ENCODE results near the gene NAP1L1.

NAP1L1 gene

DNA sequence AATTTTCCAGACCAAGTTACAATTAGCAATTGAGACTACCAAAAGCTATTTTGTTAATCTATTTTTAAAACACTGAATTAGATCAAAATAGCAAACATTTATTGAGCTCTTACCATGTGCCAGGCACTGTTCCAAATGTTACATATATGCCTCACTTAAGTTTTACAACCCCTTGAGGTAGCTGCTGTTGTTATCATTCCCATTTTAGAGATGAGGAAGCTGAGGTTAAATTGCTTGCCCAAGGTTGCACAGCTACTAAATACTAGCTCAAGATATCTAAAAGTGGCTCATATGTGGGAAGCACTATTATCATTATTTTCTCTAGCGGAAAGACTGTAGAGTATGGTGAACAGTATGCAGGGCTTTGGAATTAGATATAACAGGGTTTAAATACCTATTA lies 19.5 kb upstream of the NAP1L1 start:
- DNase-seq (ENCODE audit: low read depth) = no peak
- TF ChIP-seq, protein P1, sequence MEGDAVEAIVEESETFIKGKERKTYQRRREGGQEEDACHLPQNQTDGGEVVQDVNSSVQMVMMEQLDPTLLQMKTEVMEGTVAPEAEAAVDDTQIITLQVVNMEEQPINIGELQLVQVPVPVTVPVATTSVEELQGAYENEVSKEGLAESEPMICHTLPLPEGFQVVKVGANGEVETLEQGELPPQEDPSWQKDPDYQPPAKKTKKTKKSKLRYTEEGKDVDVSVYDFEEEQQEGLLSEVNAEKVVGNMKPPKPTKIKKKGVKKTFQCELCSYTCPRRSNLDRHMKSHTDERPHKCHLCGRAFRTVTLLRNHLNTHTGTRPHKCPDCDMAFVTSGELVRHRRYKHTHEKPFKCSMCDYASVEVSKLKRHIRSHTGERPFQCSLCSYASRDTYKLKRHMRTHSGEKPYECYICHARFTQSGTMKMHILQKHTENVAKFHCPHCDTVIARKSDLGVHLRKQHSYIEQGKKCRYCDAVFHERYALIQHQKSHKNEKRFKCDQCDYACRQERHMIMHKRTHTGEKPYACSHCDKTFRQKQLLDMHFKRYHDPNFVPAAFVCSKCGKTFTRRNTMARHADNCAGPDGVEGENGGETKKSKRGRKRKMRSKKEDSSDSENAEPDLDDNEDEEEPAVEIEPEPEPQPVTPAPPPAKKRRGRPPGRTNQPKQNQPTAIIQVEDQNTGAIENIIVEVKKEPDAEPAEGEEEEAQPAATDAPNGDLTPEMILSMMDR (IDR thresholded peaks at IDR 0.05; ENCODE audit: control insufficient read depth, insufficient read depth, low read depth, low read length, missing control alignments) = no peak
- H3K4me3 ChIP-seq (ENCODE audit: control insufficient read depth, low read depth, low read length) = no peak overlapping the region

DNA sequence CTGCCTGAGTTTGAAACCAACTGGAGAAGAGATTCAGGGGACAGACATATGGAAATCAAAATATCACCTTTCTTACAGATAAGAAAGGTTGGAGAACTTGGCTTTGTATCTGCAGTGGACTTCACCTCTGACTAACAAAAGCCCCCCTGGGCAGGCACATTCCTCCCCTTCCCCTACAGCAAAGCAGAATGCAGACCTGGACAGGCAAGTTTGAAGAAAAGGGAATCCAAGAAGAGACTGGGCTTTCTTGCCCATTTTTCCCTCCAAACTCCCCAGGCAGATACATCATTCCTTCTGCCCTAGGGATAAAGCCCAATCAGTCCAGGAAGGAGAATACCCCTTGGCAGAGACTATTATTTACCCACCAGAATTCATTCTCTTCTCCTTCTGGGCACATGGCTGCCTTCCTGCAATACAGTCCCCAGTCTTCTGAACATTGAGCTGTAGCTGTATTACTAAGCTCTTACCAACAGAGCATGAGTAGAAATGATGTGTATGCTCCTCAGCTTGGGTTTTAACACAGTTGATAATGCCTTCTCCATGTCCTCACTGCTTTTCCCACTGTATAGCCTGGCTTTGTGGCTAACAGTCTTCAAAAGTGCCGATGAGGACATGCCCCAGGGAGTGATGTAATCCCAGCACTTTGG lies 17.4 kb upstream of the NAP1L1 start:
- H3K4me3 ChIP-seq (ENCODE audit: control insufficient read depth, low read depth, low read length) = no peak overlapping the region
- TF ChIP-seq, protein P1 (IDR thresholded peaks at IDR 0.05; ENCODE audit: control insufficient read depth, insufficient read depth, low read depth, low read length, missing control alignments) = no peak

DNA sequence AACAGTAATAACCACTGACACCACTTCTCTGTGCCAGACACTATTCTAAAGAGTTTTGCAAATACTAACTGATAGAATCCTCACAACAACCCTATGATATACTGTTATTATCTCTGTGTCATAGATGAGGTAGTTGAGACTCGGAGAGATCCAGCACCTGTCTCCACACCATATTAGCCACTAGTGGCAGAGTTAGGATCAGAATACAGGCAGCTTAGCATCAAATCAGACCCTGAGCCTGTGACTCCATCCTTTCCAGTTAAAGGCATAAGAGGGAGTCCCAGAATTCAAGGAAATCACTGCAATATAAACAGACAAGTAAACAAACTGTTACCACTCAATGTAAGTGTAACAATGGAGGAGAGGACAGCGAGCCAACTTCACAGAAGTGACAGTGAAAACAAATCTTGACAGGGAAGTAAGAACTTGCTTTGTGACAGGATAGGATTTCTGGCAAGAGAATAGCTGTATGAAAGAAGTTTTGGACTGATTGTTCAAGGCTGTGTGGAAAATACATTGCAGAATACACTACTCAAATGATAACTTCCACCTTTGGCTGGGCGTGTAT lies 11.7 kb upstream of the NAP1L1 start:
- H3K4me3 ChIP-seq (ENCODE audit: control insufficient read depth, low read depth, low read length) = no peak overlapping the region
- DNase-seq (ENCODE audit: low read depth) = no peak
- TF ChIP-seq, protein P1 (IDR thresholded peaks at IDR 0.05; ENCODE audit: control insufficient read depth, insufficient read depth, low read depth, low read length, missing control alignments) = no peak

More for the DNA sequence above, 17.4 kb upstream of the NAP1L1 start:
- DNase-seq (ENCODE audit: low read depth) = no peak

DNA sequence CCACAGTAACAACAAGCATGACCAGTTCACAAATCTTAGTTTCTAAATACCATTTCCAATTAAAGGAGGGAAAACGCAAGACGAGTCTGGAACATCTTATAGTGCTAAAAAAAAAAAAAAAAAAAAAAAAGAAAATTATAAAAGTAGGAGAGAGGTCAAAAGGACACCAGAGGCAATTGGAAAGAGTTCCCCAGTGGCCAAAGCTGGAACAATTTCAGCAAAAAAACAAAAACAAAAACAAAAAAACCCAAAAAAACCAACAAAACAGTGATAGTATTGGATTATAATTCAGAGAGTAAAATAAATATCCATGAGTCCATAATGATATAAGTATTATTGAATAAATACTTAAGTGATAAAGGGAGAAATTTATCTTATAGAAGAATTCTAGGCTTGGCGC lies 10.3 kb upstream of the NAP1L1 start:
- no peak for DNase-seq (ENCODE audit: low read depth)
- TF ChIP-seq, protein P1 (IDR thresholded peaks at IDR 0.05; ENCODE audit: control insufficient read depth, insufficient read depth, low read depth, low read length, missing control alignments) = no peak

DNA sequence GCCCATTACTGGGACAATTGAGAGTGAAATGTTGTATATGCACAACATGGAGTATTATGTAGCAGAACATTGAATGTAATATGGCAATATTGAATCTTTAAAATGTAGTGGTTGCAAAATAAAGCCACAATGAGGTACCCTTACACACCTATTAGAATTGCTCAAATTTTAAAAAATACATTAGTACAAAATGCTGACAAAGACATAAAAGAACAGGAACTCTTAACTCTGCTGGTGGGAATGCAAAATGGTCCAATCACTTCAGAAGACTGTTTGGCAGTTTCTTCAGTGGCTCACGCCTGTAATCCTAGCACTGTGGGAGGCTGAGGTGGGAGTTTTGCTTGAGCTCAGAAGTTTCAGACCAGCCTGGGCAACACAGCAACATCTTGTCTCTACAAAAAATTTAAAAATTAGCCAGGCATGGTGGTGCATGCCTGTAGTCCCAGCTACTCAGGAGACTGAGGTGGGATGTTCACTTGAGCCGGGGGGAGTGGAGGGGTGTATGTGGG lies 6.8 kb upstream of the NAP1L1 start:
- DNase-seq (ENCODE audit: low read depth) = no peak
- TF ChIP-seq, protein P1 (IDR thresholded peaks at IDR 0.05; ENCODE audit: control insufficient read depth, insufficient read depth, low read depth, low read length, missing control alignments) = no peak

More for the DNA sequence above, 10.3 kb upstream of the NAP1L1 start:
- no peak overlapping the region for H3K4me3 ChIP-seq (ENCODE audit: control insufficient read depth, low read depth, low read length)

DNA sequence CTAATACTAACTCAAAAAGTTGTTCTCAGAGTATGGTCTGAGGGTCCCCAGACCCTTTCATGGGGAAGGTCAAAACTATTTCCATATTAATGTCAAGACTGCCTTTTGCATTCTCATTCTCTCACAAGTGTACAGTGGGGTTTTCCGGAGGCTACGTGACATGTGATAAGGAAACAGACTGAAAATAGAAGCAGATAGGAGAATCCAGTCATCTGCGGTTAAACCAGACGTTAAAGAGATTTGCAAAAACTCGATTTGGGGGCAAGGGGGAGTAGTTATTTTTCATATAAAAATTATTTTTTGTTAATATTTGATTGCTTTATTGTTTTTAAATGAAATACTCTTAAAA lies 1.0 kb upstream of the NAP1L1 start:
- TF ChIP-seq, protein P1 (IDR thresholded peaks at IDR 0.05; ENCODE audit: control insufficient read depth, insufficient read depth, low read depth, low read length, missing control alignments) = no peak
- peak overlapping the region; percentile 54 for H3K4me3 ChIP-seq (ENCODE audit: control insufficient read depth, low read depth, low read length)
- no peak for DNase-seq (ENCODE audit: low read depth)

More for the DNA sequence above, 6.8 kb upstream of the NAP1L1 start:
- H3K4me3 ChIP-seq (ENCODE audit: control insufficient read depth, low read depth, low read length) = no peak overlapping the region
